SW 1271 (cell line): ENCODE results near the gene ZFYVE27.
A peak's percentile ranks its signal among the peaks of the same experiment; 100 is the strongest.
"Not testable (repeated sequence)": the region's sequence is repeated elsewhere in the genome, so short reads cannot be mapped to it uniquely, and the experiment has no call there.

ENCODE experiments used
- DNase-seq, 2 experiments: peaks; one replicate each; lab custom pipeline; 2025; lab: John Stamatoyannopoulos, UW

The ZFYVE27 gene, protein sequence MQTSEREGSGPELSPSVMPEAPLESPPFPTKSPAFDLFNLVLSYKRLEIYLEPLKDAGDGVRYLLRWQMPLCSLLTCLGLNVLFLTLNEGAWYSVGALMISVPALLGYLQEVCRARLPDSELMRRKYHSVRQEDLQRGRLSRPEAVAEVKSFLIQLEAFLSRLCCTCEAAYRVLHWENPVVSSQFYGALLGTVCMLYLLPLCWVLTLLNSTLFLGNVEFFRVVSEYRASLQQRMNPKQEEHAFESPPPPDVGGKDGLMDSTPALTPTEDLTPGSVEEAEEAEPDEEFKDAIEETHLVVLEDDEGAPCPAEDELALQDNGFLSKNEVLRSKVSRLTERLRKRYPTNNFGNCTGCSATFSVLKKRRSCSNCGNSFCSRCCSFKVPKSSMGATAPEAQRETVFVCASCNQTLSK

DNA sequence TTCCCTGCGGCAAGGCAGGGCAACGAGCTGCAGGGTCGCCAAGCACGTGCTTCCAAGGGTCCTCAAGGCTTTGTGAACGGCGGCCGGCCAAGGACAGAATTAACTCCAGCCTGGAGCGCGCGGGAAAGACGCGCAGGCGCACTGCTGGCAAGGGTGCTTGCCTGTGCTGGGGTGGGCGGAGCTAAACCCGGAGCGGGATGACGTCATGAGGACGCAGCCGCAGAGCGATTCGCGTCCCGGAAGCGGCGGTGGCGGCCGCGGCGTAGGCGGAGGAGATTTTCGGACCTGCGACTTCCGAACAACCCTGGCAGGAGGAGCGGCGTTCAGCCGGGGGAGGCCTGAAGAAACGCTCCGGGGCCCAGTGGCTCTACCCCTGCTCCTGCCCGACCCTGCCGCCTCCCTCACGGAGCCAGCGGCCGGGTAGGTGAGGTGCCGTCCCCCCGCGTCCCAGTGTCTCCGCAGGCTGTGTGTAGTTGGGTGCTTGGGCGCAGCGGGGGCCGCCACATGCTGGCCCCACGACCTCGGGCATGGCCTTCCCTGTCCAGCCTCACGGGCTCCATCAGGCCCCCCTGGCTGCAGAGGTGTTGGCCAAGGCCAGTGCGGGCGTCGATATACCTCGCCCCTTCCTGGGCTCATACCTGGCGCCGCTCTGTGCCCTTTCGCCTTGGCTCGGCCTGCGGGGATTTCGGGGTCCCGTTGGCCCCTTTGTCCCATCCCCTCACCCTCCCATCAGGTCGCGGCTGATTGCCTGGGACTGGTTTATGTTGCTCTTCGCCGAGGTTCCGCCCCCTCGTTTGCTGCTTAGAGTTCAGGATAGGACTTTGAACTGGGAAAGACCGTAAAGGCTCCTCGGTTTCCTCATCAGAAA, at the start of gene ZFYVE27:
Gene ZFYVE27, plus strand, starts transcription at position 227 of the 868 bp plus-strand sequence. CDS start 1,350 bp downstream, outside the sequence.
- peak; percentile 50 to 80 for DNase-seq

DNA sequence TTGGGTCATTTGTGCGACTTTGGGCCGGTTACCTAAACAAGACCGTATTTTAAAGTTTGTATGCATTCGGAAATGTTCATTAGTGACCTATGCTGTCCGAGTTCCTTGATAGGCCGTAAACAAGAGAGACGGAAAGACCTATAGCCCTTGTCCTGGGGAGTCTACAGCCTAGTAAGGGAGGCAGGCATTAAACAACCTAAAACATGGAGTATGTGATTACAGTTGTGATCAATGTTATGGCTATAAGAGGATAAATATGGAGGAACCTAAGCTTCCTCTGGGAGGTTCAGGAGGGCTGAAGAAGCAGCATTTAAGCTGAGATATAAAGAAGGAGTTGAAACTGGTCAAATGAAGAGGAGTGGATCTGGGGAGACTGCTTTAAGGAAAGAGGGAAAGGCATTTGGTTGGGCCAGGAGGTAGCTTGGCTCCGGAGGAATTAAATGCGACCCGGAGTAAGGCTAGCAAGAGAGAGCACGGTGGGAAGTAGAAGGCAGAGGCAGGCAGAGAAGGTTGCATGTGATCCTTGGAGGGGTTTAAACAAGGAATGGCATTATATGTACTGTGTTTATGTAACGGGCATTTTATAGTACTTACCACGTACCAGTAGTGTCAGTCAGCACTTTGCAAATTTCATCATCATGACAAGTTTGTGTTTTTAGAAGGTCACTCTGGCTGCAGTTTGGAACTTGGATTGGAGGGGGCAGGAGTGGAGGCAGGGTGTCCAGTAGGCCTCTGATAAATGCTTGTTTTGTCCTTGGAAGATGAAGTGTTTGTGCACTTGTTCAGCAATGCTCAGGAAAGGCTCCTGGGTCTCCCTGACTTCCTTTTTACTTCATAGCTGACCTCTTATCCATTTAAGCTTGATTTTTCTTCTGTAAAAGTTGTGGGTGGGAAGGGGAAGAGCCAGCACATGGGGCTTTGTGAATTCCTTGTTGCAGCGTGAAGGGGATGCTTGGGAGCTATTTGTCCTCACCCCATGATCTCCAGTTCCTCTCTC, 48.8 kb upstream of the ZFYVE27 start:
- peak in 1 of 2 experiments; percentile 17 for DNase-seq

DNA sequence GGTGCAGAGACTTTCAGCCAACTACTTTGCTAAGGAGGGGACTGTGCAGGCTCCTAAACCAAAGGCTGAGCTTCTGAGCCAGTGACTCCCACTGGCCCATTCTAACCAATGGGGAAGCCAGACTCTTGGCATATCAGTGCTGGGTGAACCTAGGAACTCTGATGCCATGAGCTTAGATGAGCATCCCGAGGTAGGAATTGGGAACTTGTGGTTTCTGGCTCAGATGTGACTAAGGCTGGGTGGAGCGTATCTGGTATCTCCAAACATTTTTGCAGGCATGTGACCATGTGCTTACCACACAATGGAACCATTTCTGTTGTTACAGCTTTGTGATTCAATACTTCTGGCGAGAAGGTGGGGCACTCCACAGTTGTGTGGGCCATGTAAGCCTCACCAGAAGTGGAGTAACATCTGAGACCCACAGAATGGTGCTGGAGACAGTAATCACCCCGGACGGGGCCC, 47.3 kb upstream of the ZFYVE27 start:
- peak in 1 of 2 experiments; percentile 65 for DNase-seq

DNA sequence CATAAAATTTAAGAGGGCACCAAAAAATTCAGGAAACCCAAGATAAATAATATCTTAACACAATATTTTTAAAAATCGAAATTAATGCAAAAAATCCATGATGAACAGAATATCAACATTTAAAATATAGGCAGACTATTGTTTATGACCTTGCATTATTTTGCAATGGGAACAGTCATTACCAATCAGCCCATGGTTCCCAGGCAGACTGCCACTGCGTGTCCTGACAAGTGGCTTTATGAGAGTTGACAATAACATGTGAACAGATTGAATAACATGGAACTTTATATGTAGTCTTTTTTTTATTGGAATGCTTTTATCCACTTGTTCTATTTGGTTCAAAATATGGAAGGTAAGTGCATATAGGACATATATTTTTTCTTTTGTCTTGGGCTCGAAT, 46.8 kb upstream of the ZFYVE27 start:
- no peak for DNase-seq

DNA sequence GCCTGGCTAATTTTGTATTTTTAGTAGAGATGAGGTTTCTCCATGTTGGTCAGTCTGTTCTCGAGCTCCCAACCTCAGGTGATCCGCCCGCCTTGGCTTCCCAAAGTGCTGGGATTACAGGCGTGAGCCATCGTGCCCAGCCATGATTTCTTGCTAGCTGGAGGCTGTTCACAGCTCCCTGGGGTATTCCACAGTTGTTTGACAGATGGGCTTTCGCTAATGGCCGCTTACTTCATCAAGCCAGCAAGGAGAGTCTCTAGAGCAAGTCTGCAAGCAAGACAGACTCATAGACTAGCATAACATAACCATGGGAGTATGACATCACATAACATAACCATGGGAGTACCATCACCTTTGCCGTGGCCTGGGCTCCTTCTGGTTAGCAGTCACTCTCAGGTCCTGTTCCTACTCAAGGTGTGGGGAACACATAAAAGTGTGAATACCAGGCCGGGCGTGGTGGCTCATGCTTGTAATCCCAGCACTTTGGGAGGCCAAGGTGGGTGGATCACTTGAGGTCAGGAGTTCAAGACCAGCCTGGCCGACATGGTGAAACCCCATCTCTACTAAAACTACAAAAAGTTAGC, 38.8 kb upstream of the ZFYVE27 start:
- not testable (repeated sequence) for DNase-seq

DNA sequence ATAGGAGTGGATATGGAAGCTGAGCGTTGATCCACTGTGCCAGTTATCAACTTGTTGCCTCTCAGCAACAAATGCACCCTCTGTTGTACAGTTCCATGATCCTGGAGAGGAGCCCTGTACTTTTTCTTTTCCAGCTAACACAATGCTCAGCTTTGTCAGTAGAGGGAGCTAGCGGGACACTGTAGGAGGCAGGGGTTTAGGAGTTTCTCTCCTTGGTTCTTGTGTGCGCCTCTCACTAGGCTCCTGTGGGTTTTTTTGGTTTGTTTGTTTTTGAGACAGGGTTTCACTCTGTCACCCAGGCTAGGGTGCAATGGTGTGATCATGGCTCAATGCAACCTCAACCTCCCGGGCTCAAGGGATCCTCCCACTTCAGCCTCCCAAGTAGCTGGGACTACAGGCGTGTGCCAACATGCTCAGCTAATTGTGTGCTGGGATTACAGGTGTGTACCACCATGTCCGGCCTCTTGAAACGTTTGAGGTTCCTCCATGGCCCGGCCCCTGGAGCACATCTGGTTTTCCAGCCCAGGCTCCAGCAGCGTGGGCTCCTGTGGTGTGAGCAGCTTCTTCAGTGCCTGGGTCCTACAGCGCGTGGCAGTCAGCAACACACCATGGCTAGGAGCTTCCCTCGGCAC, 35.4 kb upstream of the ZFYVE27 start:
- DNase-seq: peak in 1 of 2 experiments; percentile 67

DNA sequence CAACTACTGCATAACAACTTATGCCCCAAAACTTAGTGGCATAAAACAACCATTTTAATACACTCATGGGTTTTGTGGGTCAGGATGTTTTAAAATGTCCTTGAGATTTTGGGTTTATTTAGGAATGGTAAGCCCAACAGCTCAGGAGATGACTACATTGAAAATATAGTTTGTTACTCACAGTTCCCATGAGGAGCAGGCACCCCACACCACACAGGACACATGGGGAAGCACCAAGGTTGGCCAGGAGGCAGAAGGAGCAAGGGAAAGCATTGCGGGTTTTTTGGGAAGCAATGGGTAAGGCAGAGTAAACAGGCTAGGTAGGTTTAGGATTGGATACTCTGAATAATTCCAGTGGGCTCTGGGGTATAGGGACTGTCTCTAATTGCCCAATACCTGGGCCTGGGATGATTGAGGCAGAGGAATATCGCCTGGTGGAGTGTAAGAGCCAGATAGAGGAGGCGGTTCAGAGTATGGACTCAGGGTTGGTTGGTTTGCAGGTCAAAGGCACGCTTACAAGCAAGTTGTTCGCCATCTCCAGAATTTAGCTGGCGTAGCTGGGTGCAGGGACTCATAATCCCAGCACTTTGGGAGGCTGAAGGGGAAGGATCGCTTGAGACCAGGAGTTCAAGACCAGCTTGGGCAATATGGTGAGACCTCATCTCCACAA, 33.4 kb upstream of the ZFYVE27 start:
- no peak for DNase-seq

DNA sequence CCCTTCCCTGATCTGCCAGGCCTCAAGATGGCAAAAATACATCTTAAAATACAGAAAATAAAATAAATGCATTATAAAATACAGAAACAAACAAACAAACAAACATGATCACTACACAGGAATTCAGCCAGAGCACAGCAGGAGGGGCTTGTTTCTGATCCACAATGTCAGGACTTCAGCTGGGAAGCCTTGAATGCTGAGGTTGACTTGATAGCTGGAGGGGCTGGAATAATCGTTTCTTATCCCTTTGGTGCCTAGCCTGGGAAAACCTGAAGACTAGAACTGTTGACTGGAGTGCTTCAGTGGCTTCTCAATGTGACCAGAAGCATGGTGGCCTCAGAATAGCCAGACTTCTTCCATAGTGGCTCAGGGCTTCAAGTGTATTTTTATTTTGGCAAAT, 32.6 kb upstream of the ZFYVE27 start:
- no peak for DNase-seq

DNA sequence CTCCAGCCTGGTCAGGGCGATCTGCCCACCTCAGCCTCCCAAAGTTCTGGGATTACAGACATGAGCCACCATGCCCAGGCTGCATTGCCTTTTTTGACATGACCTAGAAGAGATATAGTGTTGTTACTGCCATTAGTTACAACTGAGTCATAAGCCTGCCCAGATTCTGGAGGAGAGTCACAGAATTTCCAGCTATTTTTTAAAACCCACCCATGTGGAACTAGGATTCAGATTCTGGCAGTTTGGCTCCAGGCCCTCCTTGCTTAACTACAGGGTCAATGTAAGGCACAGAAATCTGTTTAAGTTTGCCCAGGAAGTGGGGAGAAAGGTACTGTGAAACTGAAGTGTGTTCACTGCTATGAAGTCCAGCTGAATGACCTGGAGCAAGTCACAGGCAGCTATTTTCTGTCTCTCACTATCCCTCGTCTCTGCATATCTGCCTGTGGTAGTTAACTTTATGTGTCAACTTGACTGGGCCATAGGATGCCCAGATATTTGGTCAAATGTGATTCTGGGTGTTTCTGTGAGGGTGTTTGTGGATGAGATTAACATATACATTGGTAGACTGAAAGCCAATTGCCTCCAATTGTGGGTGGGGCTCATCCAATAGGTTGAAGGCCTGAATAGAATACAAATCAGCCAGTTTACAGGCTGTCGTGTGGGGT, 31.8 kb upstream of the ZFYVE27 start:
- DNase-seq: no peak

DNA sequence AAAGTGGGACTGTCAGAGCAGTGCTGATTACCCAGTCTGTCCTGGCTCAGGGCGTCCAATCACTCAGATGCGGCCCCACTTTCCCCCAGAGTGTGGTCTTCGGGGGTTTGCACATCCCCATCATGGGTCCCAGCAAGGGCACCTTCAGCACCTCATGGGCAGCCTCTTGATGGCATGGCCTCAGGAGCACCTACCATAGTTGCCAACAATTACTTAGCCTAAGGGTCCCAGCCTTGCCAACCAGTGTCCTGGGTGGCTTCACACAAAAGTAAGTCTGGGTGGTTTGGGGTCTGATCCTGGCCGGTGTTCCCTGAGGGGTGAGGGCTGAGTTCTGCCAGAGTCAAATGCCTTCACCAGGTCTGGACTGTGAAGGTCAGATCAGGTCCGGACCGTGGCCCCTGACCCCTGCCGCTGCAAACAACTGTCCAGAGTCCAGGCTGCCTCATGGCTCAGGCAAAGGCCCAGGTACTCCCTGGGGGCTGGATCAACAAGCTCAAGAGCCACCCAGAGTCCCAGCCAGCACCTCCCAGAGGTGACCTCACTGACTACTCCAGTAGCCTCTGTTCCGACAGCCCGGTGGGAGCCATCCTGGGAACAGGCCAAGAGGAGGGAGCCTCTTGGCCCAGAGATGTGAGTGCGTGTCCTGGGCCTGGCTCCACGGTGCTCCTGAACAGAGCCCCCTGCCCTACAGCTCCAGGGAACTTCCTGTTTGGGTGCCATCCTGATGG, 29.6 kb upstream of the ZFYVE27 start:
- DNase-seq: no peak

DNA sequence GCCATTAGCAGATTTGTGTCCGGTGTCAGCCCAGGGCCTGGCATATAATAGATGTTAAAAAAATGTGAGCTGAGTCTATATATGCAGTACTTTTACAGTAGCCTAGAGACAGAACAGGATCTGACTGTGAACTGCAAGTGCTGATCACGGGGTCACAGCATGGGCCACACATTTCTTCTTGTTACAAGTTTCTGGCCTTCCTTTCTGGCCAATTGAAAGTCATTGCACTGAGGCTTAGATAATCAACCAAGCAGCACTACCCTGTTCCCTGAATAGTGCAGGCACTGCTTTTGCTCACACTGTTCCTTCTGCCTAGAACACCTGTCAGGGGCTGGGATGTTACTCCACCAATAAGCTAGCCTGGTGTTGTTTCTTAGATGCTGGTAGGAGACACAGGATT, 28.8 kb upstream of the ZFYVE27 start:
- DNase-seq: no peak

DNA sequence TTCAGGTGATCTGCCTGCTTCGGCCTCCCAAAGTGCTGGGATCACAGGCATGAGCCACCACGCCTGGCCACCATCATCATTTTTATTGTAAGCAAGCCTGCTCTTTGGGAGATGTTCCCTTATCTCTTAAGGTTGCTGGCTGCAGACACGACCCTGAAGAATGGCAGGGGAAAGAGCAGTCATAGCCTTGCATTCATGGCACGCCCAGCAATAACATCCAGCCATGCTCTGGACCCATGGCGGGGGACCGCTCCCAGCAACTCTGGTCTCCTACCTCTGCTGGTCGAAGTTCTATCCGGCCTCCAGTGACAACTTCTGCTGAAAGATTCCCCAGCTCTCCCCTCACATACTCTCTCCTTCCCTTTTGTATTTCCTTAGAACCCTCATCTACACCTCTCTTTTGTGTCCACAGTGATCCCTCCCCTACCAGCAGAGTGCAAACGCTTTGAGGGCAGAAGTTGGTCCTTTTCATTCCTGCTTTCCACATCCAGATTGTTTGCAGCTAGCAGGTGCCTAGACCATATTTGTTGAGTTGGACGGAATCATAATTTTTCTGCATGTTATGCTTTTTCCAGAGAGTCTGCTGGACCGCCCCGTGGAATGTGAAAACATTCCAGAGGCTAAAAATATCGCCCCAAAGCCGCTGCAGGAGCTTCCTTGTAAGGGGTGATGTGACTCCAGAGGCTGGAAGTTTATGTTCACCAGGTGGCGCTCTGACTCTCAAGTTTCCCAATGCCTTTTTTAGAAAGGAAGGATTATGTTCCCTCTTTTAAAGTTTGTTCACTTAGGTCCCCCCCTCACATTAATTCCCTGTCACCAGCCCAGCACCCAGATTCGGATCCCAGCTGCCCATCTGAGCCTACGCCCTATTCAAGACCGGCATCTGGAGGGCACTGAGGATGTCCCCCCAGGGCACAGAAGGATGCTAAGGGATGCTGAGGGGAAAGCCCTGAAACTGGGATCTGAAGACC, 27.7 kb upstream of the ZFYVE27 start:
- DNase-seq: peak in 1 of 2 experiments; percentile 57

DNA sequence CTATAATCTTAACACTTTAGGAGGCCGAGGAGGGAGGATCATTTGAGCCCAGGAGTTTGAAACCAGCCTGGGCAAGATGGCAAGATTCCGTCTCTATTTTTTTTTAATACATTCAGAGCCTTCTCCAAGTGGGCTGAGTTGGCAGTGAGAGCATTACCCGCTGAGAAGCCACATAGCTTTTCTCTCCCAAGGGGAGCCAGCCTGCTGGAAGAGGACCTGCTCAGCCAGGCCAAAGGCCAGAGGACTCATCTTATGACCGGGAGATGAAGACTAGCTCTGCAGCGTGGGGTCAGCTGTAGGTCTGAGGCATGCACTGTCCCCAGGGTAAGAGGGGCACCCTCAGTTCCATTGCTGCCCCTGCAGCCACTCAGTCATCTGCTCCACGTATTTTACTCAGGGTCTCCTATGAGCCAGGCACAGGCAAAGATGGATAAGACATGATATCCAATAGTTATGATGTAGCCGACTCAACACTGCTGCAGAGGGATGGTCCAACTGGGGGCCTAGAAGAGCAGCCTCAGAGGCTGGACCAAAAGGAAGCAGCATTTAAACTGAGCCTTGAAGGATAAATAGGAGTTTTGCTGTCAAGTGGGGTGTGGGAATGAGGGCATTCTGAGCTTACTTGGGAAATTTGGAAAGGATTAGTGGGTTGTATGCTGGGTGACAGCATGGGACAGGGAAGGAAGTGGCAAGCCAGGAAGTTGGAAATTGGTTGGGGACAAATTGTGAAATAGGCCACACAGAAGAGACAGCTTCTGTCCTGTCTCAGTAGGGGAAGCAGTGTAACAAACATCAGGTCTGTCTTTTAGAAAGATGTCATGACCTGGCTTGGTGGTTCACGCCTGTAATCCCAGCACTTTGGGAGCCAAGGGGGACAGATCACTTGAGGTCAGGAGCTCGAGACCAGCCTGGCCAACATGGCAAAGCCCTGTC, 25.0 kb upstream of the ZFYVE27 start:
- DNase-seq: no peak

DNA sequence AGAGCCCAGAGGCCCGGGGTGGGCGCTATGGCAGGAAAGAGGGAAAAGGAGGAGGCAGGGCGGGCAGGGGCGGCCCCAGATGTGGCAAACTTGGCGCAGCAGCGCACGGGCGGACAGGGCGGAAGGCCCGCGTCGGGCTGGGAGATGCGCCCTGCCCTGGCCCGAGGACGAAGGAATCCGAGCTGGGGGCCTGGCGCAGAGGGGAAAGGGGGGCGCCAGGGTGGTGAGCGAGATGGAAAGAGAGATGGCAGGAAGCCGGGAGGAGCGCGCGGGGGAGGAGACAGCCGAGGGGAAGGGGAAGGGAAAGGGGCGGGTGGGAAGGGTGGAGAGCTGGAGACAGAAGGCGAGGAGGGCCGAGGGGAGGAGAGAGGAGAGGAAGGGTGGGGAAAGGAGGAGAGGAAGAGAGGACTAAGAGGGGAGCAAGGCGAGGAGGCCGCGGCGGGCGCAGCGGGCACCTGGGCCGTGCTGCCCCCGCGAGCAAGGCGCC, 23.5 kb upstream of the ZFYVE27 start, which contains the start of gene MARVELD1:
Gene MARVELD1, plus strand, starts transcription at position 392 of the 487 bp plus-strand sequence. CDS start 147 bp downstream, outside the sequence.
- DNase-seq: peak; percentile 54 to 76

DNA sequence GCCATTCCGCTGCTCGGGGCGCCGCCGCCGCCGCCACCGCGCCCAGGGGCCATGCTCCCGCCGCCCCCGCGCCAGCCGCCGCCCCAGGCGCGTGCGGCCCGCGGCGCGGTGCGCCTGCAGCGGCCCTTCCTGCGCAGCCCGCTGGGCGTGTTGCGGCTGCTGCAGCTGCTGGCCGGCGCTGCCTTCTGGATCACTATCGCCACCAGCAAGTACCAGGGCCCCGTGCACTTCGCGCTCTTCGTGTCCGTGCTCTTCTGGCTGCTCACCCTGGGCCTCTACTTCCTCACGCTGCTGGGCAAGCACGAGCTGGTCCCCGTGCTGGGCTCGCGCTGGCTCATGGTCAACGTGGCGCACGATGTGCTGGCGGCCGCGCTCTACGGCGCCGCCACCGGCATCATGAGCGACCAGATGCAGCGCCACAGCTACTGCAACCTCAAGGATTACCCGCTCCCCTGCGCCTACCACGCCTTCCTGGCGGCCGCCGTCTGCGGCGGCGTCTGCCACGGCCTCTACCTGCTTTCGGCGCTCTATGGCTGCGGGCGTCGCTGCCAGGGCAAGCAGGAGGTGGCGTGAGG, 23.0 kb upstream of the ZFYVE27 start:
- peak in 1 of 2 experiments; percentile 51 for DNase-seq
